MV-4-11 (cell line): ENCODE data around the gene TMEM232.
"Not testable (repeated sequence)": the region's sequence is repeated elsewhere in the genome, so short reads cannot be mapped to it uniquely, and the experiment has no call there.

Source experiments
- DNase-seq: peaks from one replicate; lab custom pipeline; 2025; lab: John Stamatoyannopoulos, UW

The TMEM232 gene

DNA sequence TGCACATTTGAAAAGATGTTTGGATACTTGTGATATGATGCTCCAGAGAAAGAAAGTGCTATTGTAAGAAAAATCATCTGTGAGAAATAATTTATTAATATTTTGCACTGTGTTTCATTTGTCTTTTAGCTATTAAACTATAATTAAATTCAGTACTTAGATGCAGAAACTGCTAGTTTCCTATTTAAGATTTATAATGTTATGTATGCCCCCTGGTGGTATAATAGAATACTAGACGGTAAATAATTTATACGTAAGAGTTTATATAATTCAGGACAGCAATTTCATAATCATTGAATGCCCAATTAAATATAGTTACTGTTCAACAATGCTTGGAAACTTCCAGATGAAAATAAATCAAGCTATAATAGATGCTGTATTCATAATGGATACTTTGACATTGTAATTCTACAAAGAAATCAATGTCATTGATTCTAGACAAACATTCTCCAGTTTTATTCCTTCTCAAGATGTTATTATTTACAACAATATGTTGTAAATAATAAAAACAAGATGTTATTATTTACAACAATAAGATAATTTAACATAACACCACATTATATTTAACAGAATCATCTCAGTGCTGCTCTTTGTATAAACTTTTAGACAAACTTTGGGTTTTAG lies 101.0 kb downstream of the TMEM232 start:
- peak; percentile 33 for DNase-seq

DNA sequence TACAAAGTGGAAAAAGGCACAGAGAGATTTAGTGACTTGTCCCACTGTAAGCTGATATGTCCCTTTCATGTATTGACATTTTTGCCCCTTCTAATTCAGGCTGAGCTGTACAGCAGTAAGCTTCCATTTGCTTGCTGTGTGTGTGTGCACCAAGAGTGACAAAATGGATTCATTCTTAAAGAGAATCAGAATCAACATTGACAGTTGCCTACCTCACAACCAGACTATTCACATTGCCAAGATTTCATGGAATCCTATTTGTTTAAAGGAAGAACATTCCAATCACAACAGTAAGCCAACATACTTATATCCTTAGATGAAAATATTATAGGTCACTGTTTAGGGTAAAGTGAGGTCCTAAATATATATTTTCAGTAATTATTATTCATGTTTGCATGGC lies 102.6 kb downstream of the TMEM232 start:
- DNase-seq, result no peak

DNA sequence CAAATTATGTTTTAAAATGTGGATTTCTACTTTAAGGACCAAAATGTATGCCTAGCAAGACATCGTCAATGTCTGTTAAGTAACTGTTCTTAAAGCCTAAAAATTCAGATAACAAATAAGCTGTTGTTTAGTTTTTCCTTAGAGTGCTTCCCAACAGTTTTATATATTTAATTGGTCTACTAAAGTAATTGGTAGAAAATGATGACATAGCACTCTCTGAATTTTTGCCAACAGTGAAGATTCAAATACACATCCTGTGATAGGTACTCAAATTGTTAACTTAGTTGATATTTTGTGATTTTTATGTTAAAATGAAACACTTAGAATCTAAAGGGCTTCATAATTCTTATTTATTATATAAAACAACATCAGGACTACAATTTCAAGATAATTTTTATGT lies 107.5 kb downstream of the TMEM232 start:
- no peak for DNase-seq

DNA sequence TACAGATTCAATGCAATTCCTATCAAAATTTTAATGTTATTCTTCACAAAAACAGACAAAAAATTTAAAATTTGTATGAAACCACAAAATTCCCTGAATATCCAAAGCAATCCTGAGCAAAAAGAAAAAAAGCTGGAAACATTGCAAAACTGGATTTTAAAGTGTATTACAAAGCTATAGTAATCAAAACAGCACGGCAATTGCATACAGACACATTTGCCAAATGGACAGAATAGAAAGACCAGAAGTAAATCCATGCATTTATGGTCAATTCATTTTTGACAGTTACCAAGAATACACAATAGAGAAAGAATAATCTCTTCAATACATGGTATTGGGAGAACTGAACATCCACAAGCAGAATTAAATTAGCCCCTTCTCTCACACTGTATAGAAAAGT lies 110.5 kb downstream of the TMEM232 start:
- no peak for DNase-seq

DNA sequence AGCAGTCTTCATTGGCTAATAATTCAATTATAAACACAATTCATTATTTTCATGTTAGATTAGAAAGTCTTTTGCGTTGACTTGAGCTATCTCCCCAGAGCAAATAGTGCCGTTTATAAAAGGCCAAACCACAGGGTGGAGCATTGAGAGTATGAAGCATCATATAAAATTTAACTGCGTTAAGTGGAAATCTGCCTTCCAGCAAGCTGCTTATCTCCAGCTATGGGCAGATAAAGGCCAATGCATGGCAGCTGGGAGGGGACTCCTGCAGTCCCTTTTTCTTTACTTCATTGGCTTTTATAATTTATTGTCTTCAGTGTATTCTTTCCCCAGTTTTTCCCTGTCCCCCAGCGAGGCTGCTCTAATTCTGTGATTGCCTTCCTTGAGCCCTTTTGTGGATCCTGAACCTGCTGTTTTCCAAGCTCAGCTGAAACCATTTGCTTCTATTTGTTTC lies 113.7 kb downstream of the TMEM232 start:
- no peak for DNase-seq

DNA sequence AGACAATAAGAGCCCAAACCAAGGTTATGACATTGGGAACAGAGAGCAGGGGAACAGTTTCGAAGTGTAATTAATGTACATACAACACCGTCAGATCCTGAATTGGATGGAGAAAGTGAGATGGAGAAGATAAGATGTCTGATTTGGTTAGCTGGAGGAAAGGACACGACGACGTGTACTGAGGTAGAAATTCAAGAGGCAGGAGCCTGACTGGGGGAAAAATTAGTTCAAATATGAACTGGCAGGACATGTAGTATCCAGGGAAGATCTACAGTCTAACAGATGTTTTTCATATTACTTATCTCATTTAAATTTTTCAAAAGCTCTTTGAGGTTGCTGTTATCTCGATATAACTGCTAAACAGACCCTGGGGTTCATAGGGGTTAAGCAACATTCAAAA lies 114.7 kb downstream of the TMEM232 start:
- no peak for DNase-seq

DNA sequence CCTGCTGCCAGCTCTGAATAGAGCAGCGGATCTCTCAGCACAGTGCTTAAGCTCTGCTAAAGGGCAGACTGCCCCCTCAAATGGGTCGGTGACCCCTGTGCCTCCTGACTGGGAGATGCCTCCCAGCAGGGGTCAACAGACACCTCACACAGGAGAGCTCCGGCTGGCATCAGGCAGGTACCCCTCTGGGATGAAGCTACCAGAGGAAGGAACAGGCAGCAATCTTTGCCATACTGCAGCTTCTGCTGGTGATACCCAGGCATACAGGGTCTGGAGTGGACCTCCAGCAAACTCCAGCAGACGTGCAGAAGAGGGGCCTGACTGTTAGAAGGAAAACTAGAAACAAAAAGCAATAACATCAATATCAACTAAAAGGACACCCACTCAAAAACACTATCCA lies 131.6 kb downstream of the TMEM232 start:
- DNase-seq, result no peak

DNA sequence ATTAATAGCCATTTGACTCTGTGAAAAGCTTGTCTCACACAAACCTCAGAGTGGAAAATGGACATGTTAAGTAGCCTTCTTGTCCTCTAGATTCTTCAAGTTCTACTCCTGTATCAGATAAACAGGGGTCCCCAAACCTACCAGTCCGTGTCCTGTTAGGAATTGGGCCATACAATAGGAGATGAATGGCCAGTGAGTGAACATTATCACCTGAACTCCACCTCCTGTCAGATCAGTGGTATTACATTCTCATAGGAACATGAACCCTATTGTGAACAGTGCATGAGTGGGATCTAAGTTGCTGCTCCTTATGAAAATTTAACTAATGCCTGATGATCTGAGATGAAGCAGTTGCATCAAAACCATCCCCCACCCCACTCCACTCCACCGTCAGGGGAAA lies 136.3 kb downstream of the TMEM232 start:
- DNase-seq, result no peak

DNA sequence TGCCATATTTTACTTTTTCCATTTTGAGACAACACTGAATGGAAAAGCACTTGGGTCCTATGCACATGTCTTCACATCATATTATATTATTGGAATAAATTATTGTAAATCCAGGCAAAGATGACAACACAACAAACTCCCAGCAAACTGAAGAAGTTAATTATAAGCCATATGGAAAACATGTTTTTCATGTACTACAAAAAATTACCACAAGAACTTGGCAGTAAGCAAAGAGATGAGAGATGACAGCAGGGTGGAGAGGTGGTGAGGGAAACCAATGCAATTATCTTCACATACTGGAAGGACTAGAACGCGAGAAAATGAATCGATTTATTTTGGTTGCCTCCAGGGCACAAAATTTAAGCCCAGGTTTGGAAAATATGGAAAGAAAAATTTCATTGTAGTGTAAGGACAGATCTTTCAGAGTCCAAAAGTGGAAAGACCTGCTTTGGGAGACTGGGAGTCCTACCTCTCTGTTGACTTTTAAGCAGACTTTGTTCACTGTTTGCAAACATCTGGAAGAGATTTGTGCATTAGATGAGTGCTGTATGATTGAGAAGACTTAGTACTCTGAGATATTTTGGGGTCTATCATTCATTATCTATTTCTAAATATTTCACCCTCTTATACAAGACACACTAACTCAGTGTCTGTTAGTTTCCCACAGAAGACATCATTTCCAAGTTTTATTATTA lies 138.0 kb downstream of the TMEM232 start:
- no peak for DNase-seq

DNA sequence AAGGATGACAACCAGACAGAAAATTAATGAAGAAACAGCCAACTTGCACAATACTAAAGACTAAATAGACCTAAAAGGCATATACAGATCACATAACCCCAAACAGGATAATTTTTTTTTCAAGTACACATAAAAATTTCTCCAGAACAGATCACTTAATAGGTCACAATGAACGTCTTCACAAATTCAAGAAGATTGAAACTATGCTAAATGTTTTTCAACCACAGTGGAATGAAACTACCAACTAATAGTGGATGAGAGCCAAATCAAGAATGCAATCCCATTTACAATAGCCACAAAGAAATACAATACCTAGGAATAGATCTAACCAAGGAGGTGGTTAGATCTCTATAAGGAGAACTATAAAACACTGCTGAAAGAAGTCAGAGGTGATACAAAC lies 145.8 kb downstream of the TMEM232 start:
- no peak for DNase-seq

DNA sequence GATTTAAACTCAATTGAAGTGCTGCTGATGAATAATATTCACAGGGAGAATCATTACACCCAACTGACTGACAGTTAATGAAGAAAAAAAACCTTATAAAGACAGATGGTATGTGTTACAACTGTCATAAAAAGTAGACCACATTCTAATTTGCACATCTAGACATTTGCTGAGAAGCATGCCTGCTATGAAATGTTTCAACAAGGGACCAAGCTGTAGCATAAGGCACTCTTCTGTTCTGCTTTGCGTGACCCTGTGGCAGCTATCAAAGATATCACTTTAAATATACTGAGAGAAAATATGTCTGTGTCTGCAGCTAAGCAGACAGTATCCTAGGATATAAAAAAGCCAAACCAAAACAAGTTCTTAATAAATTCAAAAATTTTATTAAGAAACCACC lies 153.7 kb downstream of the TMEM232 start:
- DNase-seq, result no peak

DNA sequence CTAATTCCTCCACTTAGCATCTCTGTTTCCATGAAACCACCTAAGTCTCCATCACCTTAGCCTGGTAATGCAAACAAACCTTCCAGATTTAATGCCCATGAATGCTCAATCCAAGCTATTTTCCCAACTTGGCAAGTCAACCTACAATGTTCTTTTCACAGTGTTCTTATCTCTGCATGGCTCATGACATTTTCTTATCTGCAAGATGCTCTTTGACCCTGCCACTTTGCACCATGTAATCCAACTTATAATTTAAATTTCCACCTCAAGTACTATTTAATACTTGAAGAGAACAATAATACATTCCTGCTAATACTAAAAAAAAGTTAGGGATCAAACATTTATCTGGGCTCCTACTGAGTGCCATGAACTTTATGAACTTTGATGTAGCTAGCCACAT lies 164.3 kb downstream of the TMEM232 start:
- DNase-seq, result no peak

DNA sequence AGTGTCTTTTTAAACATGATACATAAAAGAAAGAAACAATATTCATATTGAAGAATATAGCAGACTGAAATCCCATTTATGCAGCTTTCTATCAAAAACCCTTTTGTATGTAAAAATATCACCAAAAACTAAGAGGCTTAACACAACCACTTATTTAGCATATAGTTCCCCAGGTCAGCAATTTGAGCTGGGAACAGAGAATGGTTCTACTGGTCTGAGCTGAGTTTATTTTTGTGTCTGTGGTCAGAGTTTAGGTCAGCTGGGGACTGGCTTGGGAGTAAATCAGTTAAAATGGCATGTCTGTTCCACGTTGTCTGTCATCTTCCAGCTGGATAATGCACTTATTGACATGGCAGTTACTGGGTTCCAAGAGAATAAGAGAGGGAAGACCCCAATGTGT lies 165.0 kb downstream of the TMEM232 start:
- no peak for DNase-seq

DNA sequence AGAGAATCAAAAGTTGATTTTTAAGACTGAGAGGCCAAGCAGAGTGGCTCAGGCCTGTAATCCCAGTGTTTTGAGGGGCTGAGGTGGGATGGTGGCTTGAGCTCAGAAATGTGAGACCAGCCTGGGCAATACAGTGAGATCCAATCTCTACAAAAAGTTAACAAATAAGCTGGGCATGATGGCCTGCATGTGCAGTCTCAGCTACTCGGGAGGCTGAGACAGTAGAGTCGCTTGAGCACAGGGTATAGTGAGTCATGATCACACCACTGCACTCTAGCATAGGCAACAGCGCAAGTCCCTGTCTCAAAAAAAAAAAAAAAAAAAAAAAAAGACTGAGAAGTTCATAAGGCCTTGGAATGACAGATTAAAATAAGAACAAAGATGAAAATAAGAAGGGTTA lies 177.2 kb downstream of the TMEM232 start:
- no peak for DNase-seq

DNA sequence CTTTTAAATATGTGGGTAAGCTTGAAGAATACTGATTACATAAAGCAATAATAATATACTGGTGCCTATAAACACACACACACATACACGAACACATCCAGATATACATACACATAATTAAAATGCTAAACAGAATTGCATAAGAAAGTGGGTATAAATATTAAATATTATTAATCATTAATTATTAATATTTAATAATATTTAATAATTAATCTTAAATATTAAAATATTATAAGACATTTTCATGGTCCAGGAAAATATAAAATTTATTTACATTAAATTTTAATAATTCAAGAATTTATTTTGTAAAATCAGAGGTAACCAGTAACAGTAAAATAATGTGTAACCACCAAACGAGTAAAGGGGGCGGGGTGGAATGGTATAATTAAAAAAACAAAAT lies 178.3 kb downstream of the TMEM232 start:
- DNase-seq, result no peak

DNA sequence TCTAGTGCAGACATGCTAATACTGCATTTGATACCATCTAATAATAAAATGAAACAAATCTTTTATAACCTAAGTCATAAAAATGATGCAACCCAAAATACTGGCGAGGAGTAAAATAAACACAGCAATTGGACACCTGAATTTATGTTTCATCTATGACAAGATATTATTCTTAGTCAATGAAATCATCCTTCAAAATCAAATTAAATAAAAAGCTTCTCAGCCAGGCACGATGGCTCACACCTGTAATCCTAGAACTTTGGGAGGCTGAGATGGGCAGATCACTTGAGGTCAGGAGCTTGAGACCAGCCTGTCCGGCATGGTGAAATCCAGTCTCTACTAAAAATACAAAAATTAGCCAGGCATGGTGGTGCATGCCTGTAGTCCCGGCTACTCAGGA lies 179.0 kb downstream of the TMEM232 start:
- no peak for DNase-seq

DNA sequence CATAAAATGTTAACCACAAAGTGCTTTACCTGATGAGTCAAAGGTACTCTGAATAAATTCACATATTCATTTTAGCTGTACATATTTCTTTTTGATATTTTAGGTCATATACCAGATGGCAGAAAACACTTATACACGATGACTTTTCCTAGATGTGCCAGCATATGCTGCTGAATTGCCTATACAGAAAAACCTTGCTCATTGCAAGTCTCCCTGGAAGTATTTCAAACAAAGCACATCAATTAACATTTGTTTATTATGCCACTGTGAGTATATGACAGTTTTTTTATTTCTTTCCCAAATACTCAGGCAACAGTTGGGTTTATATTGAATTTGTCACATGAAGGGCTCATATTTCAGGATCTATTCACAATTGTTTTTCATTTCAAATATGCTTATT lies 180.8 kb downstream of the TMEM232 start:
- DNase-seq, result no peak

DNA sequence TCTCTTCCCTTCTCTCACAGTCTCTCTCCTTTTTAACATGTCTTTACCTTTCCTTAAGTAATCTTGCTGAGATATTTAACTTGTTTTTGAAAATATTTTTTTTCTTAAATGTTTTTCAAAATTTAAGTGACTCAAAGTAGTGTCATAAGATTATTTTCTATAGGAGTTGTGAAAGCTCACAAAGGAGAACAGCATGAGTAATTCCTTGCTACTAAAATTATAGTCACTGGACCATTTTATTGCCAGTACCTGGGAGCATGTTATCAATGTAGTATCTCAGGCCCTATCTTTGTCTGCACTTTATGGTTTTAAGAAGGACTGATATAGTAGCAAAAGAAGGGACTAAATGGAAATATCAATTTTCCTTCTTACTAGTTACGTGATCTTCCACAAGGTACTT lies 181.9 kb downstream of the TMEM232 start:
- DNase-seq, result no peak

DNA sequence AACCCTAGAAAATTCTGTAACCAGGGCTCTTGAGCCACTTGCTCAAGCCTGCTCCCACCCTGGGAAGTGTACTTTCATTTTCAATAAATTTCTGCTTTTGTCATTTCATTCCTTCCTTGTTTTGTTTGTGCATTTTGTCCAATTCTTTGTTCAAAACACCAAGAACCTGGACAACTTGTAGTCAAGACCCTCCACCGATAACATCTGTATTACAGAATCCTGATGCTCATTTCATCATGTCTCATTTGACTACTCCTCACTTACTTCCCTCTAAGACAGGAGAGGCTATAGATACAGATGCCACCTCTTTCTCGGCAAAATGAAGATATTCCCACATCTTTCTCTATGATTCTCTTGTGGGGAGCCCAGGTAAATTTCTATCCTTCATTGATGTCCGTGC lies 183.5 kb downstream of the TMEM232 start:
- no peak for DNase-seq

DNA sequence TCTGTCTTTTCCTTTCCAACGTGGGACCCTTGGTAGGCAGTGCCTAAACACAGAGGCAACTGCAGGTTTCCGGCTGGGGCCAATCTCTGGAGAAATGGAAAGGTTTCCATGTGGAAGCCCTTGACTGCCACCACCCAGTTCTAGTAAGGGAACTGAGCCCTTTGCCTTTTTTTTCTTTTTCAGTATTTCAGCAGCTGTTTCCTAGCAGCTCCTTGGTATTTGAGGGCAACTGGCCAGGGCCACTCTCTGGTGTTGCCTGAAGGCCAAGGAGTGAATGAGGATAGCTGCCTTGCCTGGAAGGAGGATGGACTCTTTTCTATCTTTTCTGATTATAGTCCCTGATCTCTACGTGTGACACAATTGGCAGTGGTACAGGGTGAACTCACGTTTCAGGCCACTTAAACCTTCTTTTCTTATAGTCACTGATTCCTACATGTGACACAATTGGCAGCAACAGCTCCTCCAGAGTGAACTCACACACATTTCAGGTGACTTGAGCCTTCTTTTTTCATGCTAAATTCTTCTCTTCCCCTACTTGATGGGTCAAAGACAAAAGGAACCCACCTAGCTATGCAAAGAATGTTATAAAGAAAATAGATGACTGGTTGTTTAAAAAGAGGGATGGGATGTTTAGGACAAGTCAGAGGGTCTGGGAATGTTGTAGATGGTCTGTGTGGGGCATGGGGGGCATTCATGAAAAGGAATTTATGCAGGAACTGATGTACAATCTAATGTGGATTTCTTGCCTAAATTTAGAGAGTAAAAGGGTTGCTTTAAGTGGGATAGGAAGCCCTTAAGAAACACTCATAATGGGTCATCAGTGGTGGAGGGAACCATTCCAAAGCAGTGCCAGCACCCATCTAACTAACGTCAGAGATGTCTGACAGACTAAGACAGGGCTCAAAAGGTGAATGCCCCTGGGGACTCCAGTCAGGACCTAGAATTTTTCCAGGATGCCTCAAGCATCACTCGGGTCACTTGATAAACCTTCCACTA lies 190.1 kb downstream of the TMEM232 start:
- no peak for DNase-seq

DNA sequence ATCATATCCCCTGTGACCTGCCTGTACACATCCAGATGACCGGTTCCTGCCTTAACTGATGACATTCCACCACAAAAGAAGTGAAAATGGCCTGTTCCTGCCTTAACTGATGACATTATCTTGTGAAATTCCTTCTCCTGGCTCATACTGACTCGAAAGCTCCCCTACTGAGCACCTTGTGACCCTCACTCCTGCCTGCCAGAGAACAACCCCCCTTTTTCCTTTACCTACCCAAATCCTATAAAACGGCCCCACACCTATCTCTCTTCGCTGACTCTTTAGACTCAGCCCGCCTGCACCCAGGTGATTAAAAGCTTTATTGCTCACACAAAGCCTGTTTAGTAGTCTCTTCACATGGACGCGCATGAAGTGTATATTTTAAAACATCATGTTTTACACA lies 191.3 kb downstream of the TMEM232 start:
- DNase-seq, result not testable (repeated sequence)

DNA sequence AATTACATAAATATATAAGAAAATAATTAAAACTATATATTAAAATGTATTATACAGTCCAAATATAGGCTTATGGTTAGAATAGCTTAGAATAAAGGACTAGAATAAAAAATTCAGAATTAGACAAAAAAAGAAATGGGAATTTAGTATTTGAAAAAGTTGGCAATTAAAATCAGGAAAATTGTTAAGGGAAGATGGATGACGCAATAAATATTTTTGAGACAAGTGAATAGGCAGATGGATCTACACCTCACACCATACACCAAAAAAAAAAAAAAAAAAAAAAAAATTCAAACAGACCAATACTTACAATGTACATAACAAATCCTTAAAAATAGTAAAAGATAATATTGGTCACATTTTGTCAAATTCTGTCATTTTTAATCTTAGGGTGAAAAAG lies 200.7 kb downstream of the TMEM232 start:
- DNase-seq, result no peak

DNA sequence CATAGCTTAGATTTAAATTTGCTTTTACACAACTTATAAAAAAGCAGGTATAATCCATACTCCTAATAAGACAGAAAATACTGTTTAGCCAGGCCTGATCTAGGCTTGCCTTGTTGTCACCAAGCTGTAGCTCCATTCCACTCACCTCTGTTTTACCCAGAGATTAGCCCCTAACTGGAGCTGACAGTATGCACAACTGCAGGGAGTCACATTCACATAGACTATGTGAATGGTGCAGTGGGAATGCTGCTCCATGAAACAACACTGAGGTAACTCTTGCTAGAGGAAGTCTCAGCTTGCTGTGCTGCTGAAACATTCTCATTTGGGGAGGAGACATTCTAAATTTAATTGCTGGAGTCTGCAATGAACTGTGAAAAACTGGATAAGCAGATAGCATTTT lies 209.1 kb downstream of the TMEM232 start:
- no peak for DNase-seq
